Esophagus muscularis mucosa (tissue), 4 donors: Measurements from ENCODE around the gene SDK2. TPM values are rescaled to one million over a fixed set of nuclear protein-coding genes. Genes with fewer than 3 reads are reported as not detected.

Experiments
- DNase-seq: peaks from one replicate; pipeline ENCODE4 v3.0.0-alpha.2; 2017; ENCODE audit errors: extremely low spot score
- H3K27ac ChIP-seq, 4 donors: fragments of 200-600 bp; sonication (generic); replicated peaks in 1 of 4; 1 replicate in 3 of 4; 2 replicates in 1 of 4; pipeline ENCODE4 v1.5.1; 2016 to 2019; ENCODE audit warnings: mild to moderate bottlenecking in 1 of 4
- H3K27me3 ChIP-seq, 4 donors: fragments of 200-600 bp; sonication (generic); one replicate each; pipeline versions ENCODE4 v1.5.1 to v1.6.0; 2016 to 2019
- H3K36me3 ChIP-seq, 4 donors: fragments of 200-600 bp; sonication (generic); one replicate each; pipeline ENCODE4 v1.5.1; 2016 to 2019
- H3K4me1 ChIP-seq, 4 donors: fragments of 200-600 bp; sonication (generic); one replicate each; pipeline ENCODE4 v1.5.1; 2016 to 2019
- H3K4me3 ChIP-seq, 4 donors: fragments of 200-600 bp; sonication (generic); 1 replicate in 2 of 4; 2 replicates in 2 of 4; pipeline ENCODE4 v1.5.1; 2016 to 2019; ENCODE audit warnings: mild to moderate bottlenecking in 4 of 4, moderate library complexity in 1 of 4
- H3K9me3 ChIP-seq, 4 donors: fragments of 200-600 bp; sonication (generic); 1 replicate in 3 of 4; 2 replicates in 1 of 4; pipeline ENCODE4 v1.5.1; 2016 to 2019
- CTCF ChIP-seq, 3 experiments: fragments of 200-600 bp in 2 of 3; fragments of 450-650 bp in 1 of 3; sonication (generic) in 2 of 3; IDR thresholded peaks; one replicate each; pipeline ENCODE4 v1.5.1; 2017 to 2019; ENCODE audit warnings: antibody characterized with exemption in 3 of 3, mild to moderate bottlenecking in 2 of 3, moderate library complexity in 1 of 3
- EP300 ChIP-seq: sonication (generic); formaldehyde crosslinking; IDR thresholded peaks from one replicate; pipeline ENCODE4 v1.6.1; 2017; ENCODE audit warnings: antibody characterized with exemption
- POLR2A ChIP-seq: fragments of 450-650 bp; IDR thresholded peaks from one replicate; pipeline ENCODE4 v1.6.1; 2017; ENCODE audit warnings: antibody characterized with exemption, moderate library complexity, mild to moderate bottlenecking, low read depth
- POLR2AphosphoS5 ChIP-seq, 2 donors: sonication (generic); formaldehyde crosslinking; IDR thresholded peaks; one replicate each; pipeline ENCODE4 v1.6.1; 2017; ENCODE audit warnings: antibody characterized with exemption in 2 of 2
- WGBS: methylation state at CpG from one replicate; pipeline ENCODE4 v1.1.5; 2018; 5-methylcytosine and 5-hydroxymethylcytosine counted together
- intact Hi-C: fragments of 100-400 bp; cut with DNase I; formaldehyde crosslinking; loops from one replicate; pipeline ENCODE4 v1.15.1; 2023
- total RNA-seq, 4 donors: library from RNA; depleted of rRNA; stranded (reverse); fragments of >200 nt; gene quantifications; one replicate each; pipeline versions ENCODE4 v1.1.0 to v1.2.1, GENCODE V29; 2016

The SDK2 gene
- total RNA-seq, 4 donors from 2014 or later = 0.42 to 2.0 (median 1.2) TPM

DNA sequence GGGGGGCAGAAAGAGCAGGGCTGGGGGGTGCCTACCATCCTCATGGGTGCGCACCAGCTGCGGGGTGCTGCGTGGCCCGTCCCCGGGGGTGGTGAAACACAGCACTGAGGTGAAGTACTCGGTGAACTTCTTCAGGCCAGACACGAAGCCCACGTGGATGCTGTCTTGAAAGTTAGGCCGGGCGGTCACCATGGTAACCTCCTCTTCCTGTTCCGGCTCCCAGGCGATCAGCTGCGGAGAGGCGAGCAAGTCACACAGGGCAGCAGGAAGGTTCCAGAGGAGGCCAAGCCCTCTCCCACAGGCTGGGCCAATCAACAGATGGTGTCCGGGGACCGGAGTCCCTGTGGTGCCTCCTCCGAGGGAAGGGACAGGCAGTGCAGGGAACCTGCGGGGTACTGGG, 242.3 kb downstream of the SDK2 start:
- Histone ChIP-seq H3K4me1 (no peaks in the 10 kb centered on the region), H3K9me3 (no peaks in the 10 kb centered on the region), H3K27me3 (no peaks in the 10 kb centered on the region), H3K4me3 (no peak overlapping the region), H3K27ac (no peak overlapping the region), H3K36me3 (no peaks in the 10 kb centered on the region)
- TF ChIP-seq EP300 = no peak
- no peak for TF ChIP-seq POLR2A
- TF ChIP-seq POLR2AphosphoS5 (IDR thresholded peaks at IDR 0.05) = no peak
- no peak for TF ChIP-seq CTCF (IDR thresholded peaks at IDR 0.05)
- no peak for DNase-seq
- intact Hi-C loops = no loop called here
- 74% methylated on average over 6 of the region's 18 CpGs for WGBS

- intact Hi-C loops = no loop called here
These were observed 243.2 kb downstream of the SDK2 start for GRCh38 chr17:73400915-73401545.

DNA sequence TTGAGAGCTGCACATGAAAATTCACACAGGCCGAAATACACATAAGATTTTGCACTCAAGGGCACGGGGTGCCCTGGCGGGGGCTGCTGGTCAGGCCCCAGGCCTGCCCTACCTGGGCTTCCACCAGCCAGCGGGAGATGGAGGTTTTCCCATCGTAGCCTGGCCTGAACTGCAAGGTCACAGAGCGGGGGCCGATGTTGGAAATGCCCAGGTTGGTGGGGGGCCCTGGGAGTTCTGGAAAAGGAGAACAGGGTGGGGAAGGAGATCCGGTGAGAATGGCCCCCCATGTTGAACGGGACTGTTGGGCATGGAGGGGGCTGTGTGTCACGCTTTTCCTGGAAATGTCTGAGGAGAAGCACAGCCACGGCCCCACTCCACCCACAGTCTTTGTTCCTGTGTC, 245.2 kb downstream of the SDK2 start:
- no peak for TF ChIP-seq CTCF (IDR thresholded peaks at IDR 0.05)
- no peak for TF ChIP-seq EP300
- no peak for TF ChIP-seq POLR2A
- TF ChIP-seq POLR2AphosphoS5 (IDR thresholded peaks at IDR 0.05) = no peak
- no peaks in the 10 kb centered on the region for H3K36me3 ChIP-seq
- H3K4me3 ChIP-seq = no peak overlapping the region
- no peaks in the 10 kb centered on the region for H3K9me3 ChIP-seq
- H3K27ac ChIP-seq = peak overlapping the region in 1 of 4 donors; percentile 40
- intact Hi-C loops = no loop called here
- no peak for DNase-seq
- H3K4me1 ChIP-seq = no peaks in the 10 kb centered on the region
- 90% methylated on average over 11 of the region's 11 CpGs for WGBS
- H3K27me3 ChIP-seq = no peaks in the 10 kb centered on the region

More at GRCh38 chr17:73400915-73401545, 243.2 kb downstream of the SDK2 start:
- no peak for TF ChIP-seq POLR2A
- TF ChIP-seq POLR2AphosphoS5 (IDR thresholded peaks at IDR 0.05) = no peak
- no peak for TF ChIP-seq CTCF (IDR thresholded peaks at IDR 0.05)
- no peak for TF ChIP-seq EP300
- H3K4me3 ChIP-seq = no peak overlapping the region
- no peaks in the 10 kb centered on the region for H3K4me1 ChIP-seq
- H3K27ac ChIP-seq = no peak overlapping the region
- no peaks in the 10 kb centered on the region for H3K9me3 ChIP-seq
- DNase-seq = no peak
- H3K27me3 ChIP-seq = no peaks in the 10 kb centered on the region
- no peaks in the 10 kb centered on the region for H3K36me3 ChIP-seq
- WGBS = 92% methylated on average over 18 of the region's 18 CpGs

DNA sequence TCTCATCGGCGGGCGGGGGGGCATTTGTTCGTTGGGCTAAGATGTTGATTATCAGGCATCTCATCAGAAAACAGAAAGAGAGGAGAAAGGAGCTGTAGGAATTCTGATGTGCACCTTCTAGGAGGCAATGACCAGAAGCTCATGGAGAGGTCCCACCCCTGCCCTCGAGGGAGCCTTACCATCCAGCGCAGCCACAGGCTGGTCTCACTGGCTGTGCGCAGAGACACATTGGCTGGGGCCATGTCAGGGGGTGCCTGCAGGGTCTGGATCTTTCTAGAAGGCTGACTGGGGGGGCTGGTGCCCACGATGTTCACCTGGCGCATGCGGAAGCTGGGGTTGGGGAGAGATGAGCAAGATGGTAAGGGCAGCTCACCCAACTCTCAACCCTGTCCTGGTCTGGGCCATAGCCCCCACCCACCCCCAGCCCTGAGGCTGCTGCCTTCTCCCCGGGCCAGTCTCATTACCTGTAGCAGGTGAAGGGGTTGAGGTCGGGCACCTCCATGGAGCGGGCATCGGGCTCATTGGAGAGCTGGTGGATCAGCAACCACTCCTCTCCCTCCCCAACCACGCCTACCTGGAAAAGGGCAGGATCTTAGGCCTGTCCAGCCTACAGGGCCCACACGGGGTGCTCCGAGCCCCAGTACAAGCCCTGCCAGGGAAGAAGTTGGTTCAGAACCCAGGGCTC, 246.2 kb downstream of the SDK2 start:
- no peaks in the 10 kb centered on the region for H3K27me3 ChIP-seq
- H3K4me3 ChIP-seq = no peak overlapping the region
- H3K9me3 ChIP-seq = no peaks in the 10 kb centered on the region
- H3K4me1 ChIP-seq = no peaks in the 10 kb centered on the region
- TF ChIP-seq POLR2A = no peak
- no peak for TF ChIP-seq EP300
- TF ChIP-seq CTCF (IDR thresholded peaks at IDR 0.05) = no peak
- no peak for TF ChIP-seq POLR2AphosphoS5 (IDR thresholded peaks at IDR 0.05)
- WGBS = 94% methylated on average over 10 of the region's 17 CpGs
- H3K36me3 ChIP-seq = no peaks in the 10 kb centered on the region
- no peak overlapping the region for H3K27ac ChIP-seq
- DNase-seq = no peak
- intact Hi-C loops = no loop called here
